GM19438 (cell line): ENCODE data around the gene CNTLN.
"Not testable (repeated sequence)": the region's sequence is repeated elsewhere in the genome, so short reads cannot be mapped to it uniquely, and the experiment has no call there.

Experiments used
- ATAC-seq: cut with Tn5 transposase; IDR thresholded peaks from one replicate; pipeline ENCODE4 v1.9.1; 2021; ENCODE audit warnings: low read depth; ENCODE audit not compliant: unreplicated experiment

The CNTLN gene

GRCh38 chr9:17294822-17295624 lies 160.2 kb downstream of the CNTLN start:
- no peak for ATAC-seq

GRCh38 chr9:17315341-17315740 lies 180.5 kb downstream of the CNTLN start:
- ATAC-seq, result no peak

- ATAC-seq, result no peak
Measured at GRCh38 chr9:17318821-17319320, 184.0 kb downstream of the CNTLN start.

- ATAC-seq, result no peak
Measured at GRCh38 chr9:17319864-17320263, 185.0 kb downstream of the CNTLN start.

- ATAC-seq, result no peak
Measured at GRCh38 chr9:17322882-17323864, 188.3 kb downstream of the CNTLN start.

- no peak for ATAC-seq
Measured at GRCh38 chr9:17328331-17328730, 193.5 kb downstream of the CNTLN start.

- no peak for ATAC-seq
Measured at GRCh38 chr9:17330097-17330496, 195.3 kb downstream of the CNTLN start.

GRCh38 chr9:17332115-17332514 lies 197.3 kb downstream of the CNTLN start:
- ATAC-seq, result no peak

GRCh38 chr9:17339156-17339555 lies 204.3 kb downstream of the CNTLN start:
- no peak for ATAC-seq

GRCh38 chr9:17342696-17343095 lies 207.9 kb downstream of the CNTLN start:
- ATAC-seq, result no peak

- ATAC-seq, result no peak
Measured at GRCh38 chr9:17349831-17350230, 215.0 kb downstream of the CNTLN start.

- not testable (repeated sequence) for ATAC-seq
Measured at GRCh38 chr9:17354006-17354405, 219.2 kb downstream of the CNTLN start.

GRCh38 chr9:17361378-17361777 lies 226.5 kb downstream of the CNTLN start:
- ATAC-seq, result no peak

- no peak for ATAC-seq
Measured at GRCh38 chr9:17367035-17367434, 232.2 kb downstream of the CNTLN start.

GRCh38 chr9:17380126-17380861 lies 245.5 kb downstream of the CNTLN start:
- ATAC-seq, result no peak

GRCh38 chr9:17387565-17387964 lies 252.7 kb downstream of the CNTLN start:
- ATAC-seq, result no peak

GRCh38 chr9:17389026-17389425 lies 254.2 kb downstream of the CNTLN start:
- ATAC-seq, result no peak

GRCh38 chr9:17394881-17395510 lies 260.2 kb downstream of the CNTLN start:
- ATAC-seq, result no peak

GRCh38 chr9:17397166-17397728 lies 262.4 kb downstream of the CNTLN start:
- ATAC-seq, result not testable (repeated sequence)

GRCh38 chr9:17398350-17398749 lies 263.5 kb downstream of the CNTLN start:
- no peak for ATAC-seq
